G401 (cell line): ENCODE data around the gene DCTN3. TPM values are rescaled to one million over a fixed set of nuclear protein-coding genes. Genes with fewer than 3 reads are reported as not detected.

Source experiments
- DNase-seq: peaks from one replicate; pipeline ENCODE4 v3.0.0-alpha.2; 2015; ENCODE audit warnings: low spot score
- in situ Hi-C: cut with HindIII; loops from 2 replicates; pipeline ENCODE4 v1.10.0; 2016; ENCODE audit warnings: low sequenced_read_pairs, mixed read lengths
- total RNA-seq: library from RNA; depleted of rRNA; stranded (reverse); fragments of >200 nt; shearing (Covaris generic); gene quantifications from 2 replicates; pipeline ENCODE4 v1.2.3, GENCODE V29; 2014

Gene DCTN3
- total RNA-seq, 1 experiment from 2014 or later, result 160 TPM

GRCh38 chr9:34594177-34594576 is 26.1 kb downstream of the DCTN3 start:
- in situ Hi-C loops, result no loop called here
- DNase-seq, result no peak

- DNase-seq, result peak; percentile 77
- in situ Hi-C loops, result no loop called here
These were observed 27.2 kb downstream of the DCTN3 start for GRCh38 chr9:34592895-34593601.

- in situ Hi-C loops, result no loop called here
- DNase-seq, result no peak
These were observed 28.1 kb downstream of the DCTN3 start for GRCh38 chr9:34591917-34592866.

- in situ Hi-C loops, result no loop called here
- DNase-seq, result peak; percentile 82
These were observed 28.9 kb downstream of the DCTN3 start for GRCh38 chr9:34591248-34591916.

- in situ Hi-C loops, result no loop called here
- DNase-seq, result no peak
These were observed 29.7 kb downstream of the DCTN3 start for GRCh38 chr9:34590381-34591247.

- in situ Hi-C loops, result no loop called here
- DNase-seq, result peak; percentile 86
These were observed 30.5 kb downstream of the DCTN3 start, which contains the start of gene CNTFR for GRCh38 chr9:34589636-34590380. CNTFR (minus strand) TSS chr9:34589724; CDS start chr9:34568981, 20,743 bp downstream.

- in situ Hi-C loops, result no loop called here
- DNase-seq, result peak; percentile 76
These were observed 31.3 kb downstream of the DCTN3 start for GRCh38 chr9:34588671-34589635.

- no peak for DNase-seq
- in situ Hi-C loops, result no loop called here
These were observed 33.0 kb downstream of the DCTN3 start for GRCh38 chr9:34587271-34587670.

GRCh38 chr9:34585946-34586669 is 34.2 kb downstream of the DCTN3 start:
- no peak for DNase-seq
- in situ Hi-C loops, result no loop called here

- in situ Hi-C loops, result no loop called here
- DNase-seq, result no peak
These were observed 35.3 kb downstream of the DCTN3 start for GRCh38 chr9:34584970-34585369.

GRCh38 chr9:34582787-34583186 is 37.5 kb downstream of the DCTN3 start:
- no peak for DNase-seq
- in situ Hi-C loops, result no loop called here

GRCh38 chr9:34581318-34581717 is 39.0 kb downstream of the DCTN3 start:
- in situ Hi-C loops, result no loop called here
- no peak for DNase-seq

- no peak for DNase-seq
- in situ Hi-C loops, result no loop called here
These were observed 39.9 kb downstream of the DCTN3 start for GRCh38 chr9:34580358-34580757.

- in situ Hi-C loops, result loop anchor here (10.0 kb wide), 1 partner anchor 65 kb away; no protein-coding TSS in a partner anchor
- no peak for DNase-seq
These were observed 40.5 kb downstream of the DCTN3 start for GRCh38 chr9:34579808-34580163.

- no peak for DNase-seq
- in situ Hi-C loops, result loop anchor here (10.0 kb wide), 1 partner anchor 64 kb away; no protein-coding TSS in a partner anchor
These were observed 41.0 kb downstream of the DCTN3 start for GRCh38 chr9:34579104-34579807.
